GM15510 (cell line): ENCODE data around the gene TSPAN11.

Experiments
- POLR2A ChIP-seq: IDR thresholded peaks from 3 replicates; pipeline ENCODE4 v1.6.1; 2011; ENCODE audit warnings: borderline replicate concordance; ENCODE audit not compliant: insufficient read length; ENCODE audit errors: extremely low read depth

The TSPAN11 gene

DNA sequence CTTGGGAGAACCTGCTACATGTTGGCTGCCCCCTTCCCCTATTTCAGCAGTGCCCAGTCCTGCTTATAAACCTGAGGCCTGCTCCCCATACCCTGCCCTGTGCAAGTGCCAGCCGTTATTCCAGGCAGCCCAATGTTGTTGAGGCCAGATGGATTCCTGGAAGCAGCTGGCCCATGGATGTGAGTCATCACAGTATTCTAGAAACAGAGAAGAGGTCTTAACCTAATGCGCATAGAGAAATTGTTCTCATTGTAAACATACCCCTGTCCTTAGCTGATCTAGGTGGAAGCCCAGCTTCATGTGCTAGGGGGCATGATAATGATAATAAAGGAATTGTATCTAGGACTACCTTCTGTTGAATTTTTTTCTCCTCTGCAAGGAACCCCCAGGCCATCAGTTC lies 69.7 kb downstream of the TSPAN11 start:
- TF ChIP-seq POLR2A, result no peak

DNA sequence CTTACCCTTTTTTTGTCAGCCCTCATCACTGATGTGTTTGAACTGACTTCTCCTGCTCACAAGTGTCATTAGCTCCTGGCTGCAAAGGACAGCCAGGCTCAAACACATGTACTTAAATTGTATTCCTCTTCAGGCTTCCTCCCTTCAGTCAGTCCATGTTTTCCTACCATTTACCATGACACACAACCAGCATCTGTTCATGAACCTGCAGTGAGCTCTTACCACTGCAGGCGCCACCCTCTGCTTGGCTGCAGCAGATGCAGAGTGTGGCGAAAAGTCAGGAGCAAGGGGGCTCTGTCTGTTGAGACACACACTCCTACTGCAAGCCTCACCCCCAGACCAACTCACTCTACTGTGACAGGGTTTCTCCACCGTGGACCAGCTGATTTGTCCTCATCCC lies 70.2 kb downstream of the TSPAN11 start:
- TF ChIP-seq POLR2A, result no peak

GRCh38 chr12:30997685-30998440 lies 71.3 kb downstream of the TSPAN11 start:
- no peak for TF ChIP-seq POLR2A

DNA sequence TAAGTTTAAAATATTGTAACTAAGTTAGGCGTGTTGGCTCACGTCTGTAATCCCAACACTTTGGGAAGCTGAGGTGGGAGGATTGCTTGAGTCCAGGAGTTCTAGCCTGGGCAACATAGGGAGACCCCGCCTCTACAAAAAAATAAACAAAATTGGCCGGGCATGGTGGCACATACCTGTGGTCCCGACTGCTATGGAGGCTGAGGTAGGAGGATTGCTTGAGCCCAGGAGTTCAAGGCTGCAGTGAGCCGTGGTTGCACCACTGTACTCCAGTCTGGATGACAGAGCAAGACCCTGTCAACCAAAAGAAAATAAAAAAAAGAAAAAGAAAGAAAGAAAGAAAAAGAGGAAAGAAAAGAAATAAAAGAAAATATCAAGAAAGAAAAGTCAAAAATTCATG lies 72.5 kb downstream of the TSPAN11 start:
- TF ChIP-seq POLR2A, result no peak

DNA sequence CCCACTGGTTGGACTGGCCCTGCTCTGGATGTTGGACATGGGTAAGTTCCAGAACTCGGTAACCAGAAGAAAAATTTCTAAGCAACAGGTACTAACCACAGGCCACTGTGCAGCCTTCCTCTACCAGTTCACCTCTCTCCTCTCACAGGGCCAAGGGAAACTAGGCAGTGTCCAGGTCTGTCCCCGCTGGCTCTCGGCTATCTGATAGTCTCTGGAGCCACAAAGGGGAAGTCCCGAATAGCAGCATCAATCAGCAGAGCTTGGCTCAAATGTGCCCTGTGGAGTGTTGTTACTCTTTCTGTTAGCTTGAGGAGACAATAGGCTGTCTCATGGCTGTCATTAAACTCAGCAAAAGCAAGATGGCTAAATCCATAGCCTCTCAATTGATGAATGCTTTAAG lies 73.2 kb downstream of the TSPAN11 start:
- no peak for TF ChIP-seq POLR2A

DNA sequence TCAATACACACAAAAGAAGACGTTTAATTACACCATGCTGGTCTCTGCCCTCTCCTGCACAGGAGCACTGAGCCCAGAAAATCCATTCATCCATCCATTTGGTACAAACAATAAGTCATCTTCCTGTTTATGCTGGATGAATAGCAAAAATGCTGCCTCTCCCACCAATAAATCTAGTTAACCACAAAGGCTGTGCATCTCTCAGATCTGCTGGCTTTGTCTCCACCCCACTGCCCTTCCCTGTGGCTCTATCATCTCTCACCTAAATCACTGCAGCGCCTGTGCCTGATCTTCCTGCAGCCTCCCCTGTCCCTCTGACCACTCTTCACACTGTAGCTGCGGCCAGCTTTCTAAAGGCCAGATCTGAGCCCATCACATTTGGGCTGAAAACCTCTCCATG lies 74.2 kb downstream of the TSPAN11 start:
- TF ChIP-seq POLR2A, result no peak

DNA sequence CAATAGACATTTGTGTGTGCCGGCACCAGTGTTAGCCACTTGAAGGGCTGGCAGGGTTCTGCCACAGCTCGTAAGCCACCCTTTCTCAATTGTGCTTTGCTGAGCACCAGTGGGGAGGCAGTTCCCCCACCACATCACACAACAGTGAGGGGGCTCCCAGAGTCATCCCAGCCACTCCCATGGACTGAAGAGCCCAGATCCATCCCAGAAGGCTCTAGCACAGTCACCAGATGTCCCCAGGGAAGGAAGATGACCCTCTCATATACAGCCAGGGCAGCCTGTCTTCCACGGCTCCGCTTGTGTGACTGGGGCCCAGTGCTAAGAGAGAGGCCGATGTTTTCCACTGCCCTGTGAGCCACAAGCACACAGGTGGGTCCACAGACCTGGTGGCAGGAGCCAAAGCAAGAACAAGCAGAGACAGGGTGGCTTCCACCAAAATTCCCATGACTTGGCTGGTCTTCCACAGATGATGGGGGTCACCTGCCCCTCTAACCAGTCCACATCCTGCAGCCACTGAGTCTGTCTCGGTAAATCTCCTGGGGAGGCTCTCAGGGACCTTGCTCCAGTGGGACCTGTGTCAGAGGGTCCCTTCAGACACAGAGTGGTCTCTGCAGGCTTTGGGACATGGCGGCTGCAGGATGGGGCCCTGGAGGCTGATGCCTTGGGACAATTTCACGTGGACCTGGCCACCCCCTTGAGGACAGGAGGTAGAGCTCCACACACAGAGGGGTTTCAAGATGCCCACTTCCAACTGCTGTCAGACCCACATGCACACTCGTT lies 75.2 kb downstream of the TSPAN11 start:
- no peak for TF ChIP-seq POLR2A

- no peak for TF ChIP-seq POLR2A
These were observed 75.8 kb downstream of the TSPAN11 start for GRCh38 chr12:31002361-31002725.

GRCh38 chr12:31002999-31003398 lies 76.5 kb downstream of the TSPAN11 start:
- TF ChIP-seq POLR2A, result no peak

DNA sequence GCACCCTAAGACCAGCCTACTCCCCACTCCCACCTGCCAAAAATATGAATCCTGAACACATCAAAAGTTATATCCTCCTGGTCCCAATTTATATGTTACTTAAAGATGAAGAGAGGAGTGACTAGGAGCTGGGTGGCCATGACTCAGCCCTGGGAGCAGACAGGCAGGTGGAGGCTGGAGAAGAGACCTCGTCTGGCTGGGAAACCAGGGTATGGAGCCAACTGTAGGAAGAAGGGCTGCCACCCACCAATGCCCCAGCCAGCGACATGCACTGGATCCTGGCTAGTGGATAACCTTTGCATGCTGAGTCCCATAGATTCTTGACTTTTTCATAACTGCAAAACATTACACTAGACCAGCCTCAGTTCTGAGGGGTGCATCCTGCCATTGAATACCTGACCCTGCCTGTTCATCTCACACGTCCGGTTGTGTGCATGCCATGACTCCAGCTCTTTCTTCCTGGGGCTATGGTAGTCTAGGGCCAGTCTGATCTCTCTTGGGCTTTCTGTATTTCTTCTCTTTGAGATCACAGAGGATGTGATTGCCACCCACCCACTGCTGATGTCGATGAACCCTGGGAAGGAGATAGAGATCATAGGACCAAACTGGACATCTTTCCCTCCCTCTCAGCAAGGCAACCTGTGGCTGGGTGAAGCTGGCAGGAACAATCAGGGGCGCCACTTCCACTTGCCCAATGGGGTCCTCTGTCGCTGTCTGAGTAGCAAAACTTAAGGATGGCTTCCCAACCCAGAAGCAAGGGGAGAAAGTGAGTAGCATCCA lies 77.5 kb downstream of the TSPAN11 start:
- no peak for TF ChIP-seq POLR2A

- no peak for TF ChIP-seq POLR2A
These were observed 78.1 kb downstream of the TSPAN11 start for GRCh38 chr12:31004666-31005065.

DNA sequence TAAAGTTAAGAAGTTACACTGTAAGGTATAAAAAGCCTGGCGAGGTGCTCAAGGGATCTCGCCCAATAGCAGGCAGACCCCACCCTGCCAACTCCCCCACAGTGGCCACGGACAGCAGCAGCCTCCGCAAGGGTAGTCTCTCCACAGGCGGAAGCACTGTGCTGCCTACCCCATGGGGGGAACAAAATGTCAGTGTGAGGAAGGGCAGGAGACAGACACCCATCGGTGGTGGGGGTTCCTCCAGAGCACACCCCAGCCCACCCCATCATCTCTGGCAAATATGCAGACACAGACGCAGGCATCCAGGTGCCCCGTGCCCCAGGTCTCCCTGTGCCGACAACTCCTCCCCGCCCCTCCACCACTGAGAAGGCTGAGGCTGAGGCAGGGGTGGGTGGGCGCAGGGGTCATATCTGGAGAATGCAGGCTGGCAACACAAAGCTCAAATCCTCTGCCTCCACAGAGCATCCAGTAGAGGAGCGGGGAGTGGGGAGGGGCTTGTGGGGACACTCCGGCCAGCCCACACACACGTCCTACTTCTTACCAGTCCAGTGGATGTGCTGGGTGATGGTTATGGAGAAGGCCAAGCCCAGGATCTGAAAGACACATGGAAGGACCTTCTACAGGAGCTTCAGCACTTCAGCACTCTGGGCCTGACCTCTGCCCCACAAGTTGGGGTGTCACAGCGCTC lies 78.9 kb downstream of the TSPAN11 start:
- TF ChIP-seq POLR2A, result no peak

DNA sequence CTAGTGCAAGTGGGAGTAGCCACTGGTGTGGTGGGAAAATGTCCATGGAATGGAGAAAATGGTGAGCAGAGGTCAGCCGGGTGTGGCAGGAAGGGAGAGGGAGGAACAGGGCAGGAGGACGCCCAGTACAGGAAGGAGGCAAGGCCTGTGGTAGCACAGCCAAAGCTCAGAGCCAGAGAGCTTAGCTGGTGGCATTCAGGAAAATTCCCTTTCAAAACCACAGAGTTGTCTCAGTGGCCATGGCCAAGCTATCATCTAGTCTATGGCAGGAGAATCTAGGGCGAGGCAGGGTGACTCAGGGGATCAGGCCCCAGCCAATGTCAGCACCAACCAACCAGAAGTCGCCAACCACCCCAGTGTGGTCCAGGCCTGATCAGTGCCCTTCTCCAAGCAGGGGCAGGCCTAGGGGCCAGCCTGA lies 79.4 kb downstream of the TSPAN11 start:
- no peak for TF ChIP-seq POLR2A

GRCh38 chr12:31006416-31007152 lies 80.0 kb downstream of the TSPAN11 start:
- TF ChIP-seq POLR2A, result no peak

DNA sequence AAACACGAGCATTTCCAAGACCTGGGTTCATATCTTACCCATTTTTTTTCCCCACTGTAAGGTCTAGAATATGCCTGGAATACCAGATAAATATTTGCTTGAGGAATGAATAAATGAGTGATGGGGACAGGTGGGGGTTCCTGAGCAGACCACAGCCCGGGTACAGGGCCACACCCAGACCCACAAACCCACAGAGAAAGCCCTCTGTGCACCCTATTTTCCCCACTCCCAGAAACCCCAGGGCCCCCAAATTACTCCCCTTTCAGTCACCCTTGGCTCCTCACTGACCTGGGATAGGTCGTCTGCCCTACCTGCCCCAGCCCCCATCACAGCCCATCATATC lies 80.6 kb downstream of the TSPAN11 start:
- TF ChIP-seq POLR2A, result no peak

DNA sequence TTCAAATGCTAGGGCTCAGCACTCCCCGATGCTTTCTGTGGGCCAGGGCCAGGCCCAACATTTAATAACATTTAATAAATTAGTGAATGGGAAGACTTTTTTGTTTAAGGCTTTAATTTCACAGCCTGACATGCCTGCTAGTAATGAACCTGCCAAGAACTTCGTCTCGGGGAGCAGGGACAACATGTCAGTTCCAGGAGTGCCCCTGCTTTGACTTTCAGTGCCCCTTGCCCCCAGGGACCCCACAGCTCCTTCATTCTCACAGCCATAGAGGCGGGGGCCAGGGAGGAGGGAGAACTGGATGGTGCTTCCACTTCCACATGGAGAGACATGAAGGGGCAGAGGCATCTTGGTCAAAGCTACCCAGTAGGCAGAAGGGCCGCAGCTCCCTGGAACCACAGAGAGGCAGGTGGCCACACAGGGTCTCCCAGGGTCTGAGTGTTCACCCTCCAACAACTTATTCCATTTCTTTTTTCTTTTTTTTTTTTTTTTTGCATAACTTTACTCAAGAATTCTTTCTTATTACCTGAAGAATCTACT lies 81.2 kb downstream of the TSPAN11 start:
- TF ChIP-seq POLR2A, result no peak
